ENCODE measurements around the gene MARCHF5.

MARCHF5 gene

GRCh38 chr10:92304061-92304460 is 13.1 kb downstream of the MARCHF5 start:
- Histone ChIP-seq H3K79me2 (ENCODE audit: low read length) (peaks cover 43% of the 10 kb centered on the region), H3K27me3 (ENCODE audit: low read depth, low read length) (no peaks in the 10 kb centered on the region), H3K4me3 (ENCODE audit: low read length) (no peak overlapping the region), H3K4me1 (ENCODE audit: low read length) (peaks cover 5% of the 10 kb centered on the region; the same call in 1 of the 2 replicates), H3K27ac (ENCODE audit: low read length) (no peak overlapping the region), H4K20me1 (ENCODE audit: insufficient read depth, low read length) (peaks cover 7% of the 10 kb centered on the region; the same call in 1 of the 2 replicates), H3K36me3 (replicated peaks; ENCODE audit: low read depth, low read length) (no peaks in the 10 kb centered on the region), H3K9ac (ENCODE audit: low read length) (no peak overlapping the region), H3K4me2 (ENCODE audit: low read length) (no peak overlapping the region), H2AFZ (ENCODE audit: low read depth, low read length) (no peak overlapping the region), H3K9me3 (ENCODE audit: insufficient read depth, low read length) (no peaks in the 10 kb centered on the region)
- TF ChIP-seq, protein P1, sequence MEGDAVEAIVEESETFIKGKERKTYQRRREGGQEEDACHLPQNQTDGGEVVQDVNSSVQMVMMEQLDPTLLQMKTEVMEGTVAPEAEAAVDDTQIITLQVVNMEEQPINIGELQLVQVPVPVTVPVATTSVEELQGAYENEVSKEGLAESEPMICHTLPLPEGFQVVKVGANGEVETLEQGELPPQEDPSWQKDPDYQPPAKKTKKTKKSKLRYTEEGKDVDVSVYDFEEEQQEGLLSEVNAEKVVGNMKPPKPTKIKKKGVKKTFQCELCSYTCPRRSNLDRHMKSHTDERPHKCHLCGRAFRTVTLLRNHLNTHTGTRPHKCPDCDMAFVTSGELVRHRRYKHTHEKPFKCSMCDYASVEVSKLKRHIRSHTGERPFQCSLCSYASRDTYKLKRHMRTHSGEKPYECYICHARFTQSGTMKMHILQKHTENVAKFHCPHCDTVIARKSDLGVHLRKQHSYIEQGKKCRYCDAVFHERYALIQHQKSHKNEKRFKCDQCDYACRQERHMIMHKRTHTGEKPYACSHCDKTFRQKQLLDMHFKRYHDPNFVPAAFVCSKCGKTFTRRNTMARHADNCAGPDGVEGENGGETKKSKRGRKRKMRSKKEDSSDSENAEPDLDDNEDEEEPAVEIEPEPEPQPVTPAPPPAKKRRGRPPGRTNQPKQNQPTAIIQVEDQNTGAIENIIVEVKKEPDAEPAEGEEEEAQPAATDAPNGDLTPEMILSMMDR (IDR thresholded peaks at IDR 0.05; ENCODE audit: low read depth, low read length), result no peak
- TF ChIP-seq EZH2phosphoT487 (IDR thresholded peaks at IDR 0.05; ENCODE audit: low read depth), result no peak

- H4K20me1 ChIP-seq (ENCODE audit: insufficient read depth, low read length), result peaks cover 13% of the 10 kb centered on the region
- H3K9me3 ChIP-seq (ENCODE audit: insufficient read depth, low read length), result no peaks in the 10 kb centered on the region
- H2AFZ ChIP-seq (ENCODE audit: low read depth, low read length), result no peak overlapping the region
- H3K27me3 ChIP-seq (ENCODE audit: low read depth, low read length), result no peaks in the 10 kb centered on the region
- no peak overlapping the region for H3K27ac ChIP-seq (ENCODE audit: low read length)
- H3K4me2 ChIP-seq (ENCODE audit: low read length), result no peak overlapping the region
- H3K9ac ChIP-seq (ENCODE audit: low read length), result no peak overlapping the region
- H3K36me3 ChIP-seq (replicated peaks; ENCODE audit: low read depth, low read length), result no peaks in the 10 kb centered on the region
- peaks cover 44% of the 10 kb centered on the region for H3K79me2 ChIP-seq (ENCODE audit: low read length)
- TF ChIP-seq EZH2phosphoT487 (IDR thresholded peaks at IDR 0.05; ENCODE audit: low read depth), result no peak
- TF ChIP-seq, protein P1 (IDR thresholded peaks at IDR 0.05; ENCODE audit: low read depth, low read length), result no peak
- H3K4me3 ChIP-seq (ENCODE audit: low read length), result no peak overlapping the region
- peaks cover 5% of the 10 kb centered on the region; the same call in 1 of the 2 replicates for H3K4me1 ChIP-seq (ENCODE audit: low read length)
These were observed 14.4 kb downstream of the MARCHF5 start for GRCh38 chr10:92305133-92306072.

GRCh38 chr10:92309272-92309671 is 18.3 kb downstream of the MARCHF5 start:
- H3K9me3 ChIP-seq (ENCODE audit: insufficient read depth, low read length), result no peaks in the 10 kb centered on the region
- peaks cover 9% of the 10 kb centered on the region for H4K20me1 ChIP-seq (ENCODE audit: insufficient read depth, low read length)
- H3K27me3 ChIP-seq (ENCODE audit: low read depth, low read length), result no peaks in the 10 kb centered on the region
- H3K27ac ChIP-seq (ENCODE audit: low read length), result no peak overlapping the region
- no peak overlapping the region for H3K4me3 ChIP-seq (ENCODE audit: low read length)
- H3K36me3 ChIP-seq (replicated peaks; ENCODE audit: low read depth, low read length), result peaks cover 2% of the 10 kb centered on the region
- TF ChIP-seq, protein P1 (IDR thresholded peaks at IDR 0.05; ENCODE audit: low read depth, low read length), result no peak
- no peak for TF ChIP-seq EZH2phosphoT487 (IDR thresholded peaks at IDR 0.05; ENCODE audit: low read depth)
- H3K4me2 ChIP-seq (ENCODE audit: low read length), result no peak overlapping the region
- H3K9ac ChIP-seq (ENCODE audit: low read length), result no peak overlapping the region
- H3K4me1 ChIP-seq (ENCODE audit: low read length), result peaks cover 5% of the 10 kb centered on the region; the same call in 1 of the 2 replicates
- H2AFZ ChIP-seq (ENCODE audit: low read depth, low read length), result no peak overlapping the region
- H3K79me2 ChIP-seq (ENCODE audit: low read length), result peaks cover 35% of the 10 kb centered on the region

- no peak overlapping the region for H3K4me2 ChIP-seq (ENCODE audit: low read length)
- no peaks in the 10 kb centered on the region for H3K4me1 ChIP-seq (ENCODE audit: low read length)
- peaks cover 2% of the 10 kb centered on the region for H3K36me3 ChIP-seq (replicated peaks; ENCODE audit: low read depth, low read length)
- peaks cover 6% of the 10 kb centered on the region; the same call in 1 of the 2 replicates for H4K20me1 ChIP-seq (ENCODE audit: insufficient read depth, low read length)
- H3K9me3 ChIP-seq (ENCODE audit: insufficient read depth, low read length), result no peaks in the 10 kb centered on the region
- no peak overlapping the region for H3K4me3 ChIP-seq (ENCODE audit: low read length)
- H3K27me3 ChIP-seq (ENCODE audit: low read depth, low read length), result no peaks in the 10 kb centered on the region
- peaks cover 8% of the 10 kb centered on the region; the same call in 1 of the 2 replicates for H3K79me2 ChIP-seq (ENCODE audit: low read length)
- H2AFZ ChIP-seq (ENCODE audit: low read depth, low read length), result no peak overlapping the region
- H3K27ac ChIP-seq (ENCODE audit: low read length), result no peak overlapping the region
- no peak overlapping the region for H3K9ac ChIP-seq (ENCODE audit: low read length)
- TF ChIP-seq, protein P1 (IDR thresholded peaks at IDR 0.05; ENCODE audit: low read depth, low read length), result no peak
- TF ChIP-seq EZH2phosphoT487 (IDR thresholded peaks at IDR 0.05; ENCODE audit: low read depth), result no peak
These were observed 22.8 kb downstream of the MARCHF5 start for GRCh38 chr10:92313750-92314149.

Measured in OCI-LY3 (cell line).